SK-N-SH (cell line): ENCODE measurements around the gene CLEC18A.

Source experiments
- CTCF ChIP-seq: fragments of 200-600 bp; sonication (generic); IDR thresholded peaks from 2 replicates; pipeline ENCODE4 v1.6.1; 2017; ENCODE audit warnings: antibody characterized with exemption, mild to moderate bottlenecking, moderate library complexity
- EP300 ChIP-seq, 2 experiments: IDR thresholded peaks; 2 replicates each; pipeline versions ENCODE4 v1.4.0 to v1.6.1; 2012; ENCODE audit warnings: borderline replicate concordance in 1 of 2, low read depth in 1 of 2, low read length in 1 of 2
- JUND ChIP-seq: IDR thresholded peaks from 2 replicates; pipeline ENCODE4 v1.4.0; 2012
- MXI1 ChIP-seq: IDR thresholded peaks from 2 replicates; pipeline ENCODE4 v1.6.1; 2012; ENCODE audit warnings: mild to moderate bottlenecking, low read depth, low read length, improper control_type of control experiment
- TEAD4 ChIP-seq: IDR thresholded peaks from 2 replicates; pipeline ENCODE4 v1.4.0; 2012; ENCODE audit warnings: mild to moderate bottlenecking, borderline replicate concordance; ENCODE audit not compliant: insufficient read depth
- ZBTB33 ChIP-seq: IDR thresholded peaks from 2 replicates; pipeline ENCODE4 v1.4.0; 2012; ENCODE audit warnings: low read depth, borderline replicate concordance

- TF ChIP-seq MXI1 (no peak), CTCF (no peak), EP300 (IDR thresholded peaks at IDR 0.05; ENCODE audit: borderline replicate concordance in 1 of 2, low read depth in 1 of 2, low read length in 1 of 2) (no peak), JUND (no peak), ZBTB33 (no peak), TEAD4 (no peak)
Measured at GRCh38 chr16:69909043-69909442, 42.1 kb upstream of the CLEC18A start.
